HCT116 (cell line): Measurements from ENCODE around the gene EHF. TPM values are rescaled to one million over a fixed set of nuclear protein-coding genes. Genes with fewer than 3 reads are reported as not detected.

Experiments
- ATAC-seq: fragments of 200-7000 bp; cut with Tn5 transposase; 2 replicates; pipeline ENCODE4 v1.9.1; 2020; ENCODE audit warnings: mild to moderate bottlenecking, moderate library complexity
- BruUV-seq: library from RNA; stranded (reverse); fragments of 400-500 nt; replicated peaks from 2 replicates; lab custom pipeline; 2021; lab: Mats Ljungman, UMichigan
- CTCF ChIA-PET: fragments of 300-600 bp; sonication (Branson Sonifier 250); formaldehyde crosslinking; loops from one replicate; lab custom pipeline; 2021; ENCODE audit warnings: antibody characterized with exemption; lab: Charles Lee
- POLR2A ChIA-PET: fragments of 300-600, 350-600 bp; sonication (Branson Sonifier 250); formaldehyde crosslinking; loops from one replicate; lab custom pipeline; 2021; ENCODE audit warnings: antibody characterized with exemption; lab: Charles Lee
- RAD21 ChIA-PET, 2 experiments: fragments of 300-600 bp; sonication (Branson Sonifier 250); formaldehyde crosslinking; loops; one replicate each; lab custom pipeline; 2023; ENCODE audit warnings: low total read pairs in 2 of 2; ENCODE audit not compliant: uncharacterized antibody in 2 of 2, unreplicated experiment in 2 of 2, low non-redundant PET in 1 of 2; lab: Charles Lee
- DNase-seq: peaks from one replicate; pipeline ENCODE4 v3.0.0-alpha.2; 2010; ENCODE audit warnings: low read depth, low spot score
- H2AFZ ChIP-seq: fragments of 200-600 bp; shearing (Covaris generic), sonication (generic); 2 replicates; pipeline ENCODE4 v1.6.1; 2017; ENCODE audit warnings: low read depth, mixed run types, mixed read lengths, antibody characterized with exemption, low read length; ENCODE audit not compliant: poor library complexity, severe bottlenecking
- H3K27ac ChIP-seq: 2 replicates; pipeline ENCODE4 v1.5.1; 2012; ENCODE audit warnings: low read depth, low read length
- H3K27me3 ChIP-seq: fragments of 200-600 bp; sonication (generic); 2 replicates; pipeline ENCODE4 v1.6.1; 2016; ENCODE audit warnings: mixed run types, low read length, mixed read lengths; ENCODE audit not compliant: insufficient read depth
- H3K36me3 ChIP-seq, 2 experiments: fragments of 200-500 bp in 1 of 2; fragments of 200-600 bp in 1 of 2; sonication (Bioruptor generic) in 1 of 2; sonication (generic) in 1 of 2; 2 replicates each; pipeline versions ENCODE4 v1.5.1 to v1.6.1; 2014 to 2016; ENCODE audit warnings: low read length in 2 of 2, inconsistent platforms in 1 of 2, mixed read lengths in 1 of 2, mixed run types in 1 of 2; ENCODE audit not compliant: insufficient read depth in 2 of 2, control insufficient read depth in 1 of 2
- H3K4me1 ChIP-seq, 2 experiments: fragments of 200-600 bp in 1 of 2; sonication (generic) in 1 of 2; 2 replicates each; pipeline versions ENCODE4 v1.5.1 to v1.6.1; 2012 to 2017; ENCODE audit warnings: low read length in 2 of 2, inconsistent platforms in 1 of 2, mild to moderate bottlenecking in 1 of 2, mixed read lengths in 1 of 2, mixed run types in 1 of 2, moderate library complexity in 1 of 2; ENCODE audit not compliant: insufficient read depth in 2 of 2, control insufficient read depth in 1 of 2
- H3K4me2 ChIP-seq: fragments of 200-600 bp; sonication (generic); 2 replicates; pipeline ENCODE4 v1.6.1; 2017; ENCODE audit warnings: mixed run types, low read length, mixed read lengths
- H3K4me3 ChIP-seq, 2 experiments: fragments of 200-600 bp in 1 of 2; sonication (generic) in 1 of 2; replicated peaks in 1 of 2; 2 replicates each; pipeline ENCODE4 v1.5.1; 2011 to 2016; ENCODE audit warnings: low read length in 2 of 2, control low read depth in 1 of 2, low read depth in 1 of 2, mild to moderate bottlenecking in 1 of 2, mixed read lengths in 1 of 2, mixed run types in 1 of 2
- H3K79me2 ChIP-seq: fragments of 200-600 bp; sonication (generic); 2 replicates; pipeline ENCODE4 v1.6.1; 2017; ENCODE audit warnings: mild to moderate bottlenecking, mixed run types, low read length, moderate library complexity, mixed read lengths; ENCODE audit not compliant: insufficient read depth
- H3K9ac ChIP-seq: fragments of 200-600 bp; sonication (generic); 2 replicates; pipeline ENCODE4 v1.6.1; 2016; ENCODE audit warnings: low read length, mixed read lengths
- H3K9me2 ChIP-seq: fragments of 200-600 bp; sonication (generic), shearing (Covaris generic); 2 replicates; pipeline ENCODE4 v1.6.1; 2017; ENCODE audit warnings: mixed run types, mild to moderate bottlenecking, moderate library complexity; ENCODE audit not compliant: insufficient read depth
- H3K9me3 ChIP-seq, 2 experiments: fragments of 200-500 bp in 1 of 2; fragments of 200-600 bp in 1 of 2; sonication (Bioruptor generic) in 1 of 2; sonication (generic) in 1 of 2; 2 replicates each; pipeline ENCODE4 v1.6.1; 2014 to 2017; ENCODE audit warnings: low read length in 2 of 2, mixed read lengths in 2 of 2, inconsistent platforms in 1 of 2, low read depth in 1 of 2, mild to moderate bottlenecking in 1 of 2, mixed run types in 1 of 2, moderate library complexity in 1 of 2; ENCODE audit not compliant: control insufficient read depth in 1 of 2, insufficient read depth in 1 of 2
- H4K20me1 ChIP-seq: fragments of 200-600 bp; sonication (generic), shearing (Covaris generic); 2 replicates; pipeline ENCODE4 v1.6.1; 2017; ENCODE audit warnings: mixed run types, mild to moderate bottlenecking, moderate library complexity; ENCODE audit not compliant: insufficient read depth
- ATF3 ChIP-seq: IDR thresholded peaks from 2 replicates; pipeline ENCODE4 v1.6.1; 2012
- CBX3 ChIP-seq: IDR thresholded peaks from 2 replicates; pipeline ENCODE4 v1.6.1; 2012; ENCODE audit warnings: low read depth
- CEBPB ChIP-seq: IDR thresholded peaks from 2 replicates; pipeline ENCODE4 v1.6.1; 2012; ENCODE audit warnings: low read depth
- EGR1 ChIP-seq: IDR thresholded peaks from 2 replicates; pipeline ENCODE4 v1.6.1; 2012; ENCODE audit warnings: low read depth
- ELF1 ChIP-seq: IDR thresholded peaks from 2 replicates; pipeline ENCODE4 v1.6.1; 2012; ENCODE audit warnings: low read depth, borderline replicate concordance
- EZH2 ChIP-seq: fragments of 200-600 bp; sonication (generic); IDR thresholded peaks from 2 replicates; pipeline ENCODE4 v1.6.1; 2017; ENCODE audit warnings: antibody characterized with exemption, mixed run types
- FOSL1 ChIP-seq: IDR thresholded peaks from 2 replicates; pipeline ENCODE4 v1.6.1; 2012; ENCODE audit warnings: low read depth
- JUND ChIP-seq: IDR thresholded peaks from 2 replicates; pipeline ENCODE4 v1.6.1; 2012
- MAX ChIP-seq: IDR thresholded peaks from 2 replicates; pipeline ENCODE4 v1.6.1; 2012
- POLR2AphosphoS5 ChIP-seq: IDR thresholded peaks from 2 replicates; pipeline ENCODE4 v1.6.1; 2011; ENCODE audit warnings: mild to moderate bottlenecking, low read depth, low read length, moderate library complexity
- RAD21 ChIP-seq: IDR thresholded peaks from 2 replicates; pipeline ENCODE4 v1.6.1; 2012; ENCODE audit warnings: low read depth, mild to moderate bottlenecking
- SRF ChIP-seq: IDR thresholded peaks from 2 replicates; pipeline ENCODE4 v1.6.1; 2012; ENCODE audit warnings: low read depth
- TCF7L2 ChIP-seq: IDR thresholded peaks from 2 replicates; pipeline ENCODE4 v1.7.0; 2011; ENCODE audit warnings: borderline replicate concordance, inconsistent platforms; ENCODE audit not compliant: insufficient read depth, insufficient read length; ENCODE audit errors: extremely low read depth
- YY1 ChIP-seq: IDR thresholded peaks from 2 replicates; pipeline ENCODE4 v1.6.1; 2011; ENCODE audit warnings: low read length, low read depth, moderate library complexity, mild to moderate bottlenecking; ENCODE audit not compliant: insufficient replicate concordance; ENCODE audit errors: extremely low read depth
- ZFX ChIP-seq: fragments of 450-650 bp; IDR thresholded peaks from 2 replicates; pipeline ENCODE4 v1.6.1; 2017
- ZNF274 ChIP-seq: fragments of 200-500 bp; sonication (Bioruptor generic); IDR thresholded peaks from 2 replicates; pipeline ENCODE4 v1.6.1; 2014; ENCODE audit warnings: mild to moderate bottlenecking, low read depth, low read length, inconsistent platforms
- intact Hi-C: fragments of 100-400 bp; cut with micrococcal nuclease; formaldehyde crosslinking; loops from 2 replicates; pipeline ENCODE4 v1.10.0; 2022
- total RNA-seq: library from RNA; stranded (reverse); gene quantifications from one replicate; pipeline ENCODE4 v1.2.1, GENCODE V29; 2021; ENCODE audit not compliant: unreplicated experiment
- TF ChIP-seq, protein P1 (sequence below): IDR thresholded peaks from 2 replicates; pipeline ENCODE4 v1.6.1; 2012; ENCODE audit warnings: low read depth
- TF ChIP-seq, protein P2 (sequence below): IDR thresholded peaks from 2 replicates; pipeline ENCODE4 v1.6.1; 2011; ENCODE audit warnings: mild to moderate bottlenecking, low read length, moderate library complexity; ENCODE audit not compliant: insufficient replicate concordance; ENCODE audit errors: extremely low read depth
- TF ChIP-seq, protein P3 (sequence below), 3 experiments: fragments of 200-600 bp in 1 of 3; sonication (generic) in 1 of 3; IDR thresholded peaks in 2 of 3; conservative IDR thresholded peaks in 1 of 3; 2 replicates each; pipeline ENCODE4 v1.5.1; 2012 to 2017; ENCODE audit warnings: low read depth in 2 of 3, low read length in 2 of 3, antibody characterized with exemption in 1 of 3, borderline replicate concordance in 1 of 3, control low read depth in 1 of 3, mild to moderate bottlenecking in 1 of 3, mixed read lengths in 1 of 3, mixed run types in 1 of 3, moderate library complexity in 1 of 3; ENCODE audit not compliant: insufficient read depth in 1 of 3

EHF gene
- total RNA-seq, 1 experiment from 2014 or later: 51.5 TPM

GRCh38 chr11:34659096-34659733 is 38.3 kb downstream of the EHF start:
- H3K79me2 ChIP-seq: no peaks in the 10 kb centered on the region
- BruUV-seq: no TSS peak
- CTCF ChIA-PET: no interaction called here
- no peak overlapping the region for H3K9ac ChIP-seq
- peaks cover 13 to 27% of the 10 kb centered on the region in 2 experiments for H3K4me1 ChIP-seq
- no peaks in the 10 kb centered on the region for H3K27me3 ChIP-seq
- intact Hi-C loops: loop anchor here (10.0 kb wide), 1 partner anchor 236 kb away; no protein-coding TSS in a partner anchor
- DNase-seq (no peak), ATAC-seq (no peak)
- H3K9me2 ChIP-seq: no peaks in the 10 kb centered on the region
- H3K4me2 ChIP-seq: no peak overlapping the region
- peaks cover 0 to 14% of the 10 kb centered on the region in 2 experiments; a peak in 1 of 4 replicates for H3K36me3 ChIP-seq
- POLR2A ChIA-PET: interaction anchor here (0.6 to 1.0 kb wide), 2 partner anchors 18 to 120 kb away, joined by 3 to 4 read pairs; no protein-coding TSS in a partner anchor
- RAD21 ChIA-PET: no interaction called here
- no peak for TF ChIP-seq TCF7L2
- TF ChIP-seq MAX: no peak
- no peak for TF ChIP-seq POLR2AphosphoS5
- TF ChIP-seq SRF: no peak
- TF ChIP-seq FOSL1: no peak
- no peak for TF ChIP-seq YY1
- no peak for TF ChIP-seq ZFX
- TF ChIP-seq ZNF274: no peak
- TF ChIP-seq EGR1: no peak
- no peak for TF ChIP-seq EZH2
- no peak for TF ChIP-seq ATF3
- no peak for TF ChIP-seq CEBPB
- TF ChIP-seq, protein P1, sequence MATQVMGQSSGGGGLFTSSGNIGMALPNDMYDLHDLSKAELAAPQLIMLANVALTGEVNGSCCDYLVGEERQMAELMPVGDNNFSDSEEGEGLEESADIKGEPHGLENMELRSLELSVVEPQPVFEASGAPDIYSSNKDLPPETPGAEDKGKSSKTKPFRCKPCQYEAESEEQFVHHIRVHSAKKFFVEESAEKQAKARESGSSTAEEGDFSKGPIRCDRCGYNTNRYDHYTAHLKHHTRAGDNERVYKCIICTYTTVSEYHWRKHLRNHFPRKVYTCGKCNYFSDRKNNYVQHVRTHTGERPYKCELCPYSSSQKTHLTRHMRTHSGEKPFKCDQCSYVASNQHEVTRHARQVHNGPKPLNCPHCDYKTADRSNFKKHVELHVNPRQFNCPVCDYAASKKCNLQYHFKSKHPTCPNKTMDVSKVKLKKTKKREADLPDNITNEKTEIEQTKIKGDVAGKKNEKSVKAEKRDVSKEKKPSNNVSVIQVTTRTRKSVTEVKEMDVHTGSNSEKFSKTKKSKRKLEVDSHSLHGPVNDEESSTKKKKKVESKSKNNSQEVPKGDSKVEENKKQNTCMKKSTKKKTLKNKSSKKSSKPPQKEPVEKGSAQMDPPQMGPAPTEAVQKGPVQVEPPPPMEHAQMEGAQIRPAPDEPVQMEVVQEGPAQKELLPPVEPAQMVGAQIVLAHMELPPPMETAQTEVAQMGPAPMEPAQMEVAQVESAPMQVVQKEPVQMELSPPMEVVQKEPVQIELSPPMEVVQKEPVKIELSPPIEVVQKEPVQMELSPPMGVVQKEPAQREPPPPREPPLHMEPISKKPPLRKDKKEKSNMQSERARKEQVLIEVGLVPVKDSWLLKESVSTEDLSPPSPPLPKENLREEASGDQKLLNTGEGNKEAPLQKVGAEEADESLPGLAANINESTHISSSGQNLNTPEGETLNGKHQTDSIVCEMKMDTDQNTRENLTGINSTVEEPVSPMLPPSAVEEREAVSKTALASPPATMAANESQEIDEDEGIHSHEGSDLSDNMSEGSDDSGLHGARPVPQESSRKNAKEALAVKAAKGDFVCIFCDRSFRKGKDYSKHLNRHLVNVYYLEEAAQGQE: no peak
- TF ChIP-seq, protein P2, sequence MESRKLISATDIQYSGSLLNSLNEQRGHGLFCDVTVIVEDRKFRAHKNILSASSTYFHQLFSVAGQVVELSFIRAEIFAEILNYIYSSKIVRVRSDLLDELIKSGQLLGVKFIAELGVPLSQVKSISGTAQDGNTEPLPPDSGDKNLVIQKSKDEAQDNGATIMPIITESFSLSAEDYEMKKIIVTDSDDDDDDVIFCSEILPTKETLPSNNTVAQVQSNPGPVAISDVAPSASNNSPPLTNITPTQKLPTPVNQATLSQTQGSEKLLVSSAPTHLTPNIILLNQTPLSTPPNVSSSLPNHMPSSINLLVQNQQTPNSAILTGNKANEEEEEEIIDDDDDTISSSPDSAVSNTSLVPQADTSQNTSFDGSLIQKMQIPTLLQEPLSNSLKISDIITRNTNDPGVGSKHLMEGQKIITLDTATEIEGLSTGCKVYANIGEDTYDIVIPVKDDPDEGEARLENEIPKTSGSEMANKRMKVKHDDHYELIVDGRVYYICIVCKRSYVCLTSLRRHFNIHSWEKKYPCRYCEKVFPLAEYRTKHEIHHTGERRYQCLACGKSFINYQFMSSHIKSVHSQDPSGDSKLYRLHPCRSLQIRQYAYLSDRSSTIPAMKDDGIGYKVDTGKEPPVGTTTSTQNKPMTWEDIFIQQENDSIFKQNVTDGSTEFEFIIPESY: no peak
- no peak for TF ChIP-seq RAD21
- no peak for TF ChIP-seq ELF1
- TF ChIP-seq, protein P3, sequence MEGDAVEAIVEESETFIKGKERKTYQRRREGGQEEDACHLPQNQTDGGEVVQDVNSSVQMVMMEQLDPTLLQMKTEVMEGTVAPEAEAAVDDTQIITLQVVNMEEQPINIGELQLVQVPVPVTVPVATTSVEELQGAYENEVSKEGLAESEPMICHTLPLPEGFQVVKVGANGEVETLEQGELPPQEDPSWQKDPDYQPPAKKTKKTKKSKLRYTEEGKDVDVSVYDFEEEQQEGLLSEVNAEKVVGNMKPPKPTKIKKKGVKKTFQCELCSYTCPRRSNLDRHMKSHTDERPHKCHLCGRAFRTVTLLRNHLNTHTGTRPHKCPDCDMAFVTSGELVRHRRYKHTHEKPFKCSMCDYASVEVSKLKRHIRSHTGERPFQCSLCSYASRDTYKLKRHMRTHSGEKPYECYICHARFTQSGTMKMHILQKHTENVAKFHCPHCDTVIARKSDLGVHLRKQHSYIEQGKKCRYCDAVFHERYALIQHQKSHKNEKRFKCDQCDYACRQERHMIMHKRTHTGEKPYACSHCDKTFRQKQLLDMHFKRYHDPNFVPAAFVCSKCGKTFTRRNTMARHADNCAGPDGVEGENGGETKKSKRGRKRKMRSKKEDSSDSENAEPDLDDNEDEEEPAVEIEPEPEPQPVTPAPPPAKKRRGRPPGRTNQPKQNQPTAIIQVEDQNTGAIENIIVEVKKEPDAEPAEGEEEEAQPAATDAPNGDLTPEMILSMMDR (IDR thresholded peaks at IDR 0.05 in 2 of 3, conservative IDR thresholded peaks at IDR 0.05 in 1 of 3; ENCODE audit: borderline replicate concordance in 1 of 3, insufficient read depth in 1 of 3, low read depth in 2 of 3, low read length in 2 of 3): no peak
- no peak for TF ChIP-seq CBX3
- TF ChIP-seq JUND: no peak
- no peak overlapping the region for H2AFZ ChIP-seq
- no peaks in the 10 kb centered on the region for H4K20me1 ChIP-seq
- no peaks in the 10 kb centered on the region for H3K9me3 ChIP-seq
- H3K27ac ChIP-seq: no peak overlapping the region
- no peak overlapping the region for H3K4me3 ChIP-seq
